ENCODE data around the gene DERL3.

DNA sequence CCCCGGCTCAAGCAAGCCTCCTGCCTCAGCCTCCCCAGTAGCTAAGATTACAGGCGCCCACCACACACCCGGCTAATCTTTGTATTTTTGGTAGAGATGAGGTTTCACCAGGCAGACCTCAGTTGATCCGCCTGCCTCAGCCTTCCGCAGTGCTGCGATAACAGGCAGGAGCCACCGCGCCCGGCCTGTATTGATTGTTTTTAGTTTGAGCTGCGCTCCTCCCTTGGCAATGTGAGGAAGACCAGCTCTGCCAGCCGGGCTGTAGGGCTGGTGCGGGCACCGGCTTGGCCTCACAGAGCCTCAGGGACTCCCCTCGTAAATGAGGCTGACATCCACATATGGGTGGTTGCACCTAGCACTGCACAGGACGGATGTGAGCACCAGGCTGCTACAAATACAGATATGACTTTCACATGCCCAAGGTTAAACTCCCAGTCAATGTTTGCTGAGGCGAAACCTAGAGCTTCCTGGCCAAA is 11.4 kb upstream of the DERL3 start:
- no peak for TF ChIP-seq EZH2 (IDR thresholded peaks at IDR 0.05; ENCODE audit: borderline replicate concordance, low read depth, low read length, severe bottlenecking)
- TF ChIP-seq, protein P1, sequence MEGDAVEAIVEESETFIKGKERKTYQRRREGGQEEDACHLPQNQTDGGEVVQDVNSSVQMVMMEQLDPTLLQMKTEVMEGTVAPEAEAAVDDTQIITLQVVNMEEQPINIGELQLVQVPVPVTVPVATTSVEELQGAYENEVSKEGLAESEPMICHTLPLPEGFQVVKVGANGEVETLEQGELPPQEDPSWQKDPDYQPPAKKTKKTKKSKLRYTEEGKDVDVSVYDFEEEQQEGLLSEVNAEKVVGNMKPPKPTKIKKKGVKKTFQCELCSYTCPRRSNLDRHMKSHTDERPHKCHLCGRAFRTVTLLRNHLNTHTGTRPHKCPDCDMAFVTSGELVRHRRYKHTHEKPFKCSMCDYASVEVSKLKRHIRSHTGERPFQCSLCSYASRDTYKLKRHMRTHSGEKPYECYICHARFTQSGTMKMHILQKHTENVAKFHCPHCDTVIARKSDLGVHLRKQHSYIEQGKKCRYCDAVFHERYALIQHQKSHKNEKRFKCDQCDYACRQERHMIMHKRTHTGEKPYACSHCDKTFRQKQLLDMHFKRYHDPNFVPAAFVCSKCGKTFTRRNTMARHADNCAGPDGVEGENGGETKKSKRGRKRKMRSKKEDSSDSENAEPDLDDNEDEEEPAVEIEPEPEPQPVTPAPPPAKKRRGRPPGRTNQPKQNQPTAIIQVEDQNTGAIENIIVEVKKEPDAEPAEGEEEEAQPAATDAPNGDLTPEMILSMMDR (IDR thresholded peaks at IDR 0.05; ENCODE audit: borderline replicate concordance, extremely low read depth, low read length, poor library complexity, severe bottlenecking) = no peak
